MM.1S (cell line): ENCODE measurements around the gene BRI3.

ENCODE experiments used
- DNase-seq: peaks from one replicate; pipeline ENCODE4 v3.0.0-alpha.2; 2015
- H2AFZ ChIP-seq: fragments of 300-600 bp; sonication (generic); 2 replicates; pipeline ENCODE4 v1.6.0; 2016; ENCODE audit warnings: antibody characterized with exemption, low read length
- H3F3A ChIP-seq: fragments of 300-600 bp; sonication (generic); 2 replicates; pipeline ENCODE4 v1.6.1; 2016; ENCODE audit warnings: mild to moderate bottlenecking, antibody characterized with exemption, low read length, moderate library complexity, mixed read lengths; ENCODE audit not compliant: insufficient read depth
- H3K27ac ChIP-seq: fragments of 300-600 bp; sonication (generic); 2 replicates; pipeline ENCODE4 v1.5.1; 2016; ENCODE audit warnings: mild to moderate bottlenecking, low read length
- H3K27me3 ChIP-seq: fragments of 300-600 bp; sonication (generic); replicated peaks from 2 replicates; pipeline ENCODE4 v1.6.0; 2016; ENCODE audit warnings: low read length; ENCODE audit not compliant: insufficient read depth
- H3K36me3 ChIP-seq: fragments of 300-600 bp; sonication (generic); replicated peaks from 2 replicates; pipeline ENCODE4 v1.6.1; 2016; ENCODE audit warnings: mild to moderate bottlenecking, low read length, mixed read lengths; ENCODE audit not compliant: insufficient read depth
- H3K4me1 ChIP-seq: fragments of 300-600 bp; sonication (generic); 2 replicates; pipeline ENCODE4 v1.6.1; 2016; ENCODE audit warnings: low read length, mixed read lengths
- H3K4me2 ChIP-seq: fragments of 300-600 bp; sonication (generic); 2 replicates; pipeline ENCODE4 v1.6.0; 2016; ENCODE audit warnings: low read depth, low read length
- H3K4me3 ChIP-seq: fragments of 300-600 bp; sonication (generic); 2 replicates; pipeline ENCODE4 v1.5.1; 2016; ENCODE audit warnings: low read length, mixed read lengths
- H3K79me2 ChIP-seq: fragments of 300-600 bp; sonication (generic); 2 replicates; pipeline ENCODE4 v1.6.1; 2016; ENCODE audit warnings: mixed run types, low read length, mixed read lengths
- H3K9ac ChIP-seq: fragments of 300-600 bp; sonication (generic); 2 replicates; pipeline ENCODE4 v1.6.1; 2016; ENCODE audit warnings: low read length, mixed read lengths
- H3K9me2 ChIP-seq: fragments of 300-600 bp; sonication (generic); replicated peaks from 2 replicates; pipeline ENCODE4 v1.6.1; 2016; ENCODE audit warnings: mild to moderate bottlenecking, low read length, mixed read lengths; ENCODE audit not compliant: insufficient read depth
- H3K9me3 ChIP-seq: fragments of 300-600 bp; sonication (generic); replicated peaks from 2 replicates; pipeline ENCODE4 v1.6.1; 2016; ENCODE audit warnings: mild to moderate bottlenecking, low read length, mixed read lengths; ENCODE audit not compliant: insufficient read depth
- H4K20me1 ChIP-seq: fragments of 300-600 bp; sonication (generic); 2 replicates; pipeline ENCODE4 v1.6.1; 2016; ENCODE audit warnings: mild to moderate bottlenecking, low read length, moderate library complexity, mixed read lengths; ENCODE audit not compliant: insufficient read depth
- EZH2 ChIP-seq: fragments of 300-600 bp; sonication (generic); optimal IDR thresholded peaks from 2 replicates; pipeline ENCODE3; 2017; ENCODE audit warnings: low read depth, mild to moderate bottlenecking, antibody characterized with exemption, low read length, mixed read lengths
- EZH2phosphoT487 ChIP-seq: fragments of 300-600 bp; sonication (generic); IDR thresholded peaks from 2 replicates; pipeline ENCODE4 v1.6.1; 2018; ENCODE audit warnings: antibody characterized with exemption, low read length
- TF ChIP-seq, protein P1 (sequence below): fragments of 300-600 bp; sonication (generic); IDR thresholded peaks from 2 replicates; pipeline ENCODE4 v1.5.1; 2016; ENCODE audit warnings: antibody characterized with exemption, low read length, mixed read lengths

The BRI3 gene

DNA sequence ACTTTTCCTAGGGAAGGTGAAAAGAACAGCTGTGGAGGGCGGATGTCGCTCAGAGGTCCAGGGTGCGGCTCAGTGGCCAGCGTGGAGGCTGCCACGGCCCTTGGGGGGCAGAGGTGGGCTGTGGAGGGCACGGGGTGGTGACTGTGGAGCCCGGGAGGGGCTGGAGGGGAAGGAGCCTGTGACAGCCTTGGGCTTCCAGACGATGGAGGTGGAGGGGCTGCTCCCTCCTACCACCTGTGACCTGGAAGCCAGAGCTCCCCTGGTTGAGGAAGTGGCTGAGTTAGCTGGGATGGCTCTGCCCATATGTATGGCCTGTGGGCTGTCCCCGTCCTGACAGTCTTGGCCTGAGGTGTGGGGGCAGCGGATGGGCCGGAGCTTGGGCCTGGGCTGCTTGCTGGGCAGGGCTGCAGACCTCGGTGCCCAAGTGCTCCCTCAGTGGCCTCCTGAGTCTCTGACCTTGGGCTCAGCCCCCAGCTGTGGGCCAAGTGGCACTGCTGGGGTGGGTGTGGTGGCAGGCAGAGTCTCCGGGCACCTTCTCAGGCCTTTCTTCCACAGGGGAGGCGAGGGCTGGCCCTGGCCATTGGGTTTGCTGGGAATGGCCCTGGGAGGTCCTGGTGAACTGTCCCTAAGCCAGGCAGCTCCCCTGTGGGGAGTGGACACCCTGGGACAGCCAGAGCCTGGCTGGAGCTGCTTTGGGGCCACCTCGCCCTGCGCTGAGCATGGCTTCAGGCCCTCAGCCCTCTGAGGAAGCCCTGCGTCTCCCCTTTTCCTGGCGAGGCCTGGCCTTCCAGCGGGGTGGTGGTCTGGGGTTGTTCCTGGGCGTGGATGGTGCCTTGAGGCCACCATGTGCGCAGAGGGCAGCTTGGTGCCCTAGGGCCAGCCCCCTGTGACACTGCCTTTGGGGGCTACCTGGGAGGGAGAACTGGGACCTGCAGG, 3.9 kb downstream of the BRI3 start:
- no peak for DNase-seq
- peaks cover 30% of the 10 kb centered on the region for H3K4me1 ChIP-seq
- no peaks in the 10 kb centered on the region for H3K36me3 ChIP-seq
- no peaks in the 10 kb centered on the region for H3K9me2 ChIP-seq
- peaks cover 69% of the 10 kb centered on the region for H3K79me2 ChIP-seq
- H3K27me3 ChIP-seq: no peaks in the 10 kb centered on the region
- H4K20me1 ChIP-seq: no peaks in the 10 kb centered on the region
- no peaks in the 10 kb centered on the region for H3K9me3 ChIP-seq
- TF ChIP-seq EZH2phosphoT487: no peak
- no peak for TF ChIP-seq EZH2
- TF ChIP-seq, protein P1, sequence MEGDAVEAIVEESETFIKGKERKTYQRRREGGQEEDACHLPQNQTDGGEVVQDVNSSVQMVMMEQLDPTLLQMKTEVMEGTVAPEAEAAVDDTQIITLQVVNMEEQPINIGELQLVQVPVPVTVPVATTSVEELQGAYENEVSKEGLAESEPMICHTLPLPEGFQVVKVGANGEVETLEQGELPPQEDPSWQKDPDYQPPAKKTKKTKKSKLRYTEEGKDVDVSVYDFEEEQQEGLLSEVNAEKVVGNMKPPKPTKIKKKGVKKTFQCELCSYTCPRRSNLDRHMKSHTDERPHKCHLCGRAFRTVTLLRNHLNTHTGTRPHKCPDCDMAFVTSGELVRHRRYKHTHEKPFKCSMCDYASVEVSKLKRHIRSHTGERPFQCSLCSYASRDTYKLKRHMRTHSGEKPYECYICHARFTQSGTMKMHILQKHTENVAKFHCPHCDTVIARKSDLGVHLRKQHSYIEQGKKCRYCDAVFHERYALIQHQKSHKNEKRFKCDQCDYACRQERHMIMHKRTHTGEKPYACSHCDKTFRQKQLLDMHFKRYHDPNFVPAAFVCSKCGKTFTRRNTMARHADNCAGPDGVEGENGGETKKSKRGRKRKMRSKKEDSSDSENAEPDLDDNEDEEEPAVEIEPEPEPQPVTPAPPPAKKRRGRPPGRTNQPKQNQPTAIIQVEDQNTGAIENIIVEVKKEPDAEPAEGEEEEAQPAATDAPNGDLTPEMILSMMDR: no peak
- H3K27ac ChIP-seq: no peak overlapping the region
- H3K4me3 ChIP-seq: no peak overlapping the region
- no peak overlapping the region for H2AFZ ChIP-seq
- no peak overlapping the region for H3K9ac ChIP-seq
- H3K4me2 ChIP-seq: no peak overlapping the region
- H3F3A ChIP-seq: peaks cover 15% of the 10 kb centered on the region

DNA sequence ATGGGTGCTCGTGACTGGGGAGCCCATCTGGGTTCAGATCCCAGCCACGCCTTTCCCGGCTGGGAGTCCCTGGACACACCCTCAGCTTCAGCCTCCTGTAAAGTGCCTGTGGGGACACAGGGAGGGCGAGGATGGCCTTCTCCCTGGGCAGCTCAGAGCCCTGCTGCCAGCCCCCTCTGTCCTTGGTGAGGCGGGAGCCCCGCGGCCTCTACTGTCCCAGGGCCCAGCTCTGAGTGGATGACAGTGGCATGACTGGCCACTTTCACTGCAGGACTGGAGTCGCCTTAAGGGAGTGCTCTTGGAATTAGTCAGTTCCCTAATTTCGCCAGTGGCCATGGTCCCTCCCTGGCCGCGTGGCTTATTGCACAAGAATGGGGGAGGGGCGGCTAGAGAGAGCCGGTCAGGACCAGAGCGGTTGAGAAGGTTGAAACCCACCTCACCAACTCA, 4.6 kb downstream of the BRI3 start:
- H3K36me3 ChIP-seq: no peaks in the 10 kb centered on the region
- TF ChIP-seq EZH2phosphoT487 (no peak), EZH2 (no peak)
- TF ChIP-seq, protein P1: no peak
- peaks cover 76% of the 10 kb centered on the region for H3K79me2 ChIP-seq
- H3K4me2 ChIP-seq: no peak overlapping the region
- H4K20me1 ChIP-seq: no peaks in the 10 kb centered on the region
- peaks cover 30% of the 10 kb centered on the region for H3K4me1 ChIP-seq
- no peaks in the 10 kb centered on the region for H3K9me3 ChIP-seq
- H3K27me3 ChIP-seq: no peaks in the 10 kb centered on the region
- peaks cover 9% of the 10 kb centered on the region for H3F3A ChIP-seq
- H3K9me2 ChIP-seq: no peaks in the 10 kb centered on the region
- no peak overlapping the region for H3K4me3 ChIP-seq
- H3K9ac ChIP-seq: no peak overlapping the region
- no peak overlapping the region for H3K27ac ChIP-seq
- DNase-seq: no peak
- H2AFZ ChIP-seq: no peak overlapping the region

DNA sequence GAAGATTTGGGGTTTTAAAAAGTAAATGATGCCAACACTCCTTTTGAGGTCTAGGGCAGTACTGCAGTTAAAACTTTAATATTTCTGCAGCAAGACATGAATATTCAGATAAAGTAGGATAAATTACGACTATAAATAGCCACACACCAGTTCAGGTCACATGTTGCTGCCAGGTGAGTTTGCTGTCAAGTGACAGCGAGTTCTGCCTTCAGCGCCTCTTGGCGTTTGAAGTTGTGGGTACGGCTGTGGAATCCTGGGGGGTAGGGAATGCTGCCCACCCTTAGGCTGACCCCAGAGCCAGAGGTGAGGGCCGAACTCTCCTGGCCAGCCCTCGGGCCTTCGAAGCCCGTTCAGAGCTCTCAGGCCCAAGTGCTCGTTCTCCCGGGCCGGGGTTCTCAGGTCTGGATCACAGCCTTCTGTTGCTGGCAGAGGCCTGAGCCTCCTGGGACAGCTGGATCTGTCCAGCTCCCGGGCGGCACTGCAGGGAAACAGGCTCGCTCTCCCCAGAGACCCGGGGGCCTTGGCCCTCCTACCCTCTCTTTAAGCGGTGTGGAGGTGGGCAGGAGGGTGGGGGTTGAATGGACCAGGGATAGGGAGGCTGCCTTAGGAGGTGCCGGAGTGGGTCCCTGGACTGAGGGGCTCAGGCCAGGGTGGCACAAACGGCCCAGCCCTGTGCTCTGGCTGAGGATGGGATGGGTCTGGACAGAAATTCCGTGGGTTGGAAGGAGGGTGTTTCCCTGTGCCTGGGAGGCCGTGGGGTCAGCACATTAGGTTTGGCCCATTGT, 5.4 kb downstream of the BRI3 start:
- peaks cover 82% of the 10 kb centered on the region for H3K79me2 ChIP-seq

More for the DNA sequence above, 5.4 kb downstream of the BRI3 start:
- peaks cover 30% of the 10 kb centered on the region for H3K4me1 ChIP-seq
- peaks cover 9% of the 10 kb centered on the region for H3F3A ChIP-seq
- no peak overlapping the region for H3K4me2 ChIP-seq
- H4K20me1 ChIP-seq: no peaks in the 10 kb centered on the region
- H3K36me3 ChIP-seq: no peaks in the 10 kb centered on the region
- H2AFZ ChIP-seq: no peak overlapping the region
- no peaks in the 10 kb centered on the region for H3K27me3 ChIP-seq
- no peak for DNase-seq
- H3K9me2 ChIP-seq: no peaks in the 10 kb centered on the region
- H3K9ac ChIP-seq: no peak overlapping the region
- H3K27ac ChIP-seq: no peak overlapping the region
- TF ChIP-seq EZH2 (no peak), EZH2phosphoT487 (no peak)
- TF ChIP-seq, protein P1: no peak
- H3K9me3 ChIP-seq: no peaks in the 10 kb centered on the region
- H3K4me3 ChIP-seq: no peak overlapping the region
